ENCODE results near the gene AP2S1. TPM values are rescaled to one million over a fixed set of nuclear protein-coding genes. Genes with fewer than 3 reads are reported as not detected.
A peak's percentile ranks its signal among the peaks of the same experiment; 100 is the strongest.

The AP2S1 gene
- total RNA-seq (100 to 1,000 TPM in 1 of 2 donors, 10 to 100 TPM in 1; 73.0 to 190 TPM), polyA plus RNA-seq (100 to 1,000 TPM; 122 to 191 TPM)
- long read RNA-seq, donor 1, transcript AP2S1-201 (5 exons, 935 nt) = major isoform, 75 of 98 reads
- long read RNA-seq, donor 1, transcript AP2S1-203 (4 exons, 636 nt) = minor isoform, 7 of 98 reads
- long read RNA-seq, donor 1, transcript AP2S1-204 (4 exons, 707 nt) = minor isoform, 6 of 98 reads
- long read RNA-seq, donor 1, partial matches to known transcripts = 0 of 98 reads
- long read RNA-seq, donor 1, other reads (novel, unspliced or antisense) = 0 of 98 reads
- long read RNA-seq, donor 2, transcript AP2S1-201 (5 exons, 935 nt) = major isoform, 42 of 53 reads
- long read RNA-seq, donor 2, transcript AP2S1-204 (4 exons, 707 nt) = minor isoform, 6 of 53 reads
- long read RNA-seq, donor 2, partial matches to known transcripts = 0 of 53 reads
- long read RNA-seq, donor 2, other reads (novel, unspliced or antisense) = 0 of 53 reads
- long read RNA-seq, donor 3, transcript AP2S1-201 (5 exons, 935 nt) = major isoform, 53 of 62 reads
- long read RNA-seq, donor 3, partial matches to known transcripts = 0 of 62 reads
- long read RNA-seq, donor 3, other reads (novel, unspliced or antisense) = 0 of 62 reads
- long read RNA-seq, donor 4, transcript AP2S1-201 (5 exons, 935 nt) = major isoform, 48 of 78 reads
- long read RNA-seq, donor 4, transcript AP2S1-204 (4 exons, 707 nt) = minor isoform, 6 of 78 reads
- long read RNA-seq, donor 4, partial matches to known transcripts = 14 of 78 reads
- long read RNA-seq, donor 4, other reads (novel, unspliced or antisense) = 0 of 78 reads
- long read RNA-seq, donor 5, transcript AP2S1-201 (5 exons, 935 nt) = major isoform, 103 of 127 reads
- long read RNA-seq, donor 5, transcript AP2S1-204 (4 exons, 707 nt) = minor isoform, 7 of 127 reads
- long read RNA-seq, donor 5, transcript AP2S1-209 (5 exons, 898 nt) = minor isoform, 5 of 127 reads
- long read RNA-seq, donor 5, transcript AP2S1-203 (4 exons, 636 nt) = minor isoform, 7 of 127 reads
- long read RNA-seq, donor 5, partial matches to known transcripts = 0 of 127 reads
- long read RNA-seq, donor 5, other reads (novel, unspliced or antisense) = 0 of 127 reads

GRCh38 chr19:46850228-46851203, at the start of gene AP2S1:
TSS of gene AP2S1 (minus strand) at chr19:46850846. CDS start at chr19:46850766, 80 bp downstream.
- Histone ChIP-seq H3K36me3 (ENCODE audit: control insufficient read depth in 4 of 4, insufficient read depth in 4 of 4, low read length in 4 of 4) (peaks cover 0 to 11% (median 8%) of the 10 kb centered on the region in 4 donors), H3K9ac (ENCODE audit: insufficient read depth in 1 of 2, low read length in 2 of 2) (peak within 1 kb of the TSS; percentile 44 to 69), H3K4me1 (ENCODE audit: control insufficient read depth in 5 of 5, insufficient read depth in 5 of 5, low read length in 5 of 5) (peaks cover 3 to 11% (median 5%) of the 10 kb centered on the region in 5 donors), H3K9me3 (ENCODE audit: control insufficient read depth in 4 of 4, insufficient read depth in 3 of 4, low read length in 3 of 4) (no peaks in the 10 kb centered on the region), H3K4me3 (peak within 1 kb of the TSS; percentile 82), H3K27ac (ENCODE audit: low read depth in 1 of 2, low read length in 1 of 2) (peak within 1 kb of the TSS; percentile 76 to 88), H3K27me3 (ENCODE audit: control insufficient read depth in 3 of 3, insufficient read depth in 3 of 3, low read length in 2 of 3) (no peaks in the 10 kb centered on the region)
- WGBS, 2 donors = 1% methylated on average over 53 of the region's 53 CpGs
- ATAC-seq (ENCODE audit: insufficient read depth, low FRiP score) (peak; percentile 96), DNase-seq (peak; percentile 98 to 99 (median 99))
- no peak for TF ChIP-seq CTCF (IDR thresholded peaks at IDR 0.05; ENCODE audit: control extremely low read depth, extremely low read depth)

- H3K27ac ChIP-seq (ENCODE audit: low read depth in 1 of 2, low read length in 1 of 2) = no peak overlapping the region
- ATAC-seq (ENCODE audit: insufficient read depth, low FRiP score) (no peak), DNase-seq (no peak)
- no peak overlapping the region for H3K9ac ChIP-seq (ENCODE audit: insufficient read depth in 1 of 2, low read length in 2 of 2)
- no peaks in the 10 kb centered on the region for H3K27me3 ChIP-seq (ENCODE audit: control insufficient read depth in 3 of 3, insufficient read depth in 3 of 3, low read length in 2 of 3)
- no peaks in the 10 kb centered on the region for H3K9me3 ChIP-seq (ENCODE audit: control insufficient read depth in 4 of 4, insufficient read depth in 3 of 4, low read length in 3 of 4)
- 92% methylated on average over 5 of the region's 5 CpGs for WGBS, 2 donors
- peaks cover 18 to 32% (median 24%) of the 10 kb centered on the region in 5 donors for H3K4me1 ChIP-seq (ENCODE audit: control insufficient read depth in 5 of 5, insufficient read depth in 5 of 5, low read length in 5 of 5)
- no peak overlapping the region for H3K4me3 ChIP-seq
- no peaks in the 10 kb centered on the region for H3K36me3 ChIP-seq (ENCODE audit: control insufficient read depth in 4 of 4, insufficient read depth in 4 of 4, low read length in 4 of 4)
- no peak for TF ChIP-seq CTCF (IDR thresholded peaks at IDR 0.05; ENCODE audit: control extremely low read depth, extremely low read depth)
These were observed 49.7 kb upstream of the AP2S1 start for GRCh38 chr19:46900341-46900740.

- ATAC-seq (ENCODE audit: insufficient read depth, low FRiP score) = no peak
- Histone ChIP-seq H3K36me3 (ENCODE audit: control insufficient read depth in 4 of 4, insufficient read depth in 4 of 4, low read length in 4 of 4) (no peaks in the 10 kb centered on the region), H3K9ac (ENCODE audit: insufficient read depth in 1 of 2, low read length in 2 of 2) (no peak overlapping the region), H3K27ac (ENCODE audit: low read depth in 1 of 2, low read length in 1 of 2) (no peak overlapping the region), H3K27me3 (ENCODE audit: control insufficient read depth in 3 of 3, insufficient read depth in 3 of 3, low read length in 2 of 3) (no peaks in the 10 kb centered on the region), H3K4me1 (ENCODE audit: control insufficient read depth in 5 of 5, insufficient read depth in 5 of 5, low read length in 5 of 5) (peaks cover 11 to 30% (median 17%) of the 10 kb centered on the region in 5 donors), H3K9me3 (ENCODE audit: control insufficient read depth in 4 of 4, insufficient read depth in 3 of 4, low read length in 3 of 4) (no peaks in the 10 kb centered on the region), H3K4me3 (no peak overlapping the region)
- TF ChIP-seq CTCF (IDR thresholded peaks at IDR 0.05; ENCODE audit: control extremely low read depth, extremely low read depth) = no peak
- 83 to 88% methylated on average over 5 of the region's 5 CpGs for WGBS, 2 donors
- peak; percentile 26 to 75 (median 63) for DNase-seq
These were observed 48.1 kb upstream of the AP2S1 start for GRCh38 chr19:46898731-46899130.
